SIG-M5 (cell line): ENCODE data around the gene CCDC107.

Experiments used
- DNase-seq: peaks from one replicate; lab custom pipeline; 2025; lab: John Stamatoyannopoulos, UW

Gene CCDC107

DNA sequence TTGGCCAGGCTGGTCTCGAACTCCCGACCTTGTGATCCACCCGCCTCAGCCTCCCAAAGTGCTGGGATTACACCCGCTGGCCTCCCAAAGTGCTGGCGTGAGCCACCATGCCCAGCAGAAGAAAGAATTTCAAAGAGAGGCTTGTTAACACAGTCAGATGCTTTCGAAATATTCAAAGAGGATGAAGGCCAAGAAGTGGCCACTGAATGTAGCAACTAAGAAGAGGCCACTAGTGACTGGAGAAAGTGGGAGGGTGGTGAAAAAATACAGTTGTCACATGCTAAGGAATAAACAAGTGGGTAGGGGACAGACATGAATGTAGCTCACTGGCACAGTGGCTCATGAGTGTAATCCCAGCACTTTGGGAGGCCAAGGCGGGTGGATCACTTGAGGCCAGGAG, 44.6 kb downstream of the CCDC107 start:
- DNase-seq, result no peak

DNA sequence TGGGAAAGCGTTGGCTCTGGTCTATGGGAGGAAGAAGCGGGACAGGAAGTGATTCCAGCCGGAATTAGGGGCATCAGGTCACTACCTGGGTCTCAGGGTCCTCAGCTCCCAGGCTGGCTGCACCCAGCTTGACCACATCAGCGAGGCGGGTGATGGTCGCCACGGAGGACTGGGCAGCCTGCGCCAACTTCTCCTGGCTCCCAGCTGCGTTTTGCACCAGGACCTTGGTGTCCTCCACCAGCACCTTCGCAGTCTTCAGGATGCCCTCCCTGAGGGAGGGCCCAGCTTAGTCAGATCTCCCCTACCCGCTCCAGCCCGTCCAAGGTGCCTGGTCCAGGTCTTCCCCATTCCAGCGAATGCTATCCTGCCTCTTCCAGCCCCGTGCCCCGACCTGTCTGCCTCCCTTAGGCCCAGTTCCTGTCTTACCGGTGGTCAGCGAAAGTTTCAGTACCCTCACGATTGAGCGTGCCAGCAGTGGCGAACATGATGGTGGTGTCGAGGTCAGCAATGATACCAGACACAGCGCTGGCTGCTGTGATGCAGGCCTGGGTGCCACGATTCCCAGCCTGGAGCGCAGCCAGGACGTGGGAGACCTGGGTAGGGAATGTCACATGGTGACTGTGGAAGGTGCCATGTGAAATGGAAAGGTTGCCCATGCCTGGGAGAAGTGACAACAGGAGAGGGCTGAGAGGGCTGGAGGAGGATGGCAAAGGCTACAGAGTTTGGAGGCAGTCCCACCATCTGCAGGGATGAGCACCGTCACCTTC, 46.0 kb downstream of the CCDC107 start:
- DNase-seq, result no peak

DNA sequence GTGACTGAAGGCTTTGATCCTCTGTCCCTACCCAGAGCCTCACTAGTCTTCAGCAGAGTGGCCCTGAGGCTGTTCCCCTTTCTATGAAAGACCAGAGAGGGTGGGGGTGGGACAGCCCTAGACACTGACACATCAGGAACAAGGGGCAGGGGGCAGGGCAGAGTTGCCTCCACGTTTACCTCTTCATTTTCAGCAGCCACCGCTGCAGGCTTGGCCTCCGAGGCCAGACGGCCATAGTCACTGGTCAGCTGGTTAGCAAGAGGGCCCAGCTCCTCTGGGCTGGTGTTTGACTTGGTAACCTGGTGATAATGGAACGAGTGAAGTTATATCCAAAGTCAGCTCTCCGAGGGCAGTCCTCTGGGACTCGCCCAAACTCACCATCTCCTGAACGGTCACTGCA, 47.3 kb downstream of the CCDC107 start:
- no peak for DNase-seq

DNA sequence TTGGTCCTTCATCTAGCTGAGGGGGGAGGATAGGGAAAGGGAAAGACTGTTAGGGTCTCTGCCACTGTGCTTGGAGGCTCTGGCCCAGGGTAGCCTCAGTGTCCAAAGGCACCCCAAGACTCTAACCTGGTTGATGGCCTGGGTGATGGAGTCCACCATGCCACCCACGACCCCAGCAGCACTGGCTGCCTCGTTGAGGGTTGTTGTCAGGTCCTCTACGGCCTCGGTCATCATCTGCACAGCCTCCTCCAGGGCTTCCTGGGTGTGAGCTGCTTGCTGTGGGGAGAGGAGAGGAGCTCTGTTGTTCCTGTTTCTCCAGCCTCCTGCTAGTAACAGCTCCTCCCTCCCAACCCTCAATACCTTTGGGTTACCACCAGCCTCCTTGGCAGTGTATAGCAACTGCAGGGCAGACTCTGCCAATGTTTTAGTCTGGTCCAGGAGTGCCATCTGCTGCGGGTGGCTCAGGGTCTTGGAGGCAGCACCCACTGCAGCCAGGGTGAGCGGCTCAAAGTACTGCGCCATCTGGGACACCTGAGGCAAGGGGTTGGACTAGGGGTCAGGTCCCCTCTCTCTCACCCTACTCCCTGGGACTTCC, 47.8 kb downstream of the CCDC107 start:
- no peak for DNase-seq

DNA sequence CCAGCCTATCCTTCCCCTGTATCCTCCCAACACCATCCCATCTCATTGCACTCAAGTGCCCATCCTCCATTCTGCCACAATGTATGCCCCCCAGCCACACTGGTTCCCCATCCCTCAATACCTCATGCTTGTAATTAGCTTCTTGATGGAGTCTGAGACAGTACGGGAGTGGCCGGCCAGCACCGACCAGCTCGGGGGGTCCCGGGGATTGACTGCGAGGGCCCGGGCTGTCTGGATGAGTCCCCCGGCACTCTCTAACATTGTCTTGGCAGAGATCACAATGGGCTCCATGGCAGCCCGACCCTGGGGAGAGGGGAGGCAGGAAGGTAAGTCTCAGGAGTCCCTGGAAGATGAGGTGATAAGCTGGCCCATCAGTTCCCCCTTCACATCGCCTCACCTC, 48.9 kb downstream of the CCDC107 start:
- DNase-seq, result no peak

DNA sequence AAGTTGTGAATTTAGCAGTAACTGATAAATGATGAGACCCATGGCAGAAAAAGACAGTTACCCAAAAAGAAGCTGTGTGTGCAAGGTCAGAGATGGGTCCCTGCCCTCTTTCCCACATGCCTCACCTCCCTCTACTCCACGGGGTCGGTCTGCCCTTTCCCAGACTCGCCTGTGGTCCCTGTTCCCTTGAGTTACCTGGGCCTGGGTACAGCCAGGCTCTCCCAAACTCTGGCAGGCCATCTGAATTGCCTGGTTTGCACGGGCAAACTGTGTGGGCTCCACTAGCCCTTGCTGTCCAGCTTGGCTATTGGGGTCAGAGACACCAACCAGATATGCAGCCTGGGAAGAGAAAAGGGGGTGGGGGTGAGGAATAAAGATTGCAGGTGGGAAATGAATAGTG, 50.1 kb downstream of the CCDC107 start:
- no peak for DNase-seq

DNA sequence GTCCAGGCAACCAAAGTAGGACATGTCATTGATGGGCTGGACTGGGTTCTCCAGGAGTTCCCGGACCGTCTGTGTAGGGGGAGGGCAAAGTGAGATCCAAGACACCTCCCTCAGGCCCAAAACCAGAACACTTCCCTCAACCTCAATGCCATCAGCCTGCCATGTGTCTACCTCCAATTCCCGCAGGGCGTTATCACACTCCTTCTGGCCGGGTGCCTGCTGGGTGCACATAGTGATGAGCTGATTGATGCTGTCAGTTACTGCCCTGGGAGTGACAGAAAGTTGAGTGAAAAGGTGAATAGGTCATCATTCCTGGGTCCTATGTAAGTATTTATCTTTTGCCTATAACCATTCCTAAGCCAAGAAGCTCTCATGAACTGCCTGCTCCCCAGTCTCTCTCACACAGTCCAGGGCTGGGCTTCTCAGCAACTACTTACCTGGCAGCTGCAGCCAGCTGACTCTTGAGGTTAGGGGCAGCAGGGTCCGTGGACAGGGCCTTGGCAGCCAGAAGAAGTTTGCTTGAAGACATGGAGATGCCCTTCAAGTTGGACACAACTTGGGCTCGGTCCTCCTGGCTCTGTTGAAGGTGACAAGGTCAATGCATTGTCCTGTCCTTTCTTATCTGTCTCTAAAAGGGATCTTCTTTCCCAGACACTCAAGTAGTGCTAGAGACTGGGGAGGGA, 52.9 kb downstream of the CCDC107 start:
- DNase-seq, result no peak
